GM18498 (cell line): ENCODE results near the gene ADAMTS17.
"Not testable (repeated sequence)": the region's sequence is repeated elsewhere in the genome, so short reads cannot be mapped to it uniquely, and the experiment has no call there.

ENCODE experiments used
- ATAC-seq: cut with Tn5 transposase; IDR thresholded peaks from one replicate; pipeline ENCODE4 v1.9.1; 2021; ENCODE audit warnings: mild to moderate bottlenecking, moderate library complexity; ENCODE audit not compliant: unreplicated experiment

Gene ADAMTS17

DNA sequence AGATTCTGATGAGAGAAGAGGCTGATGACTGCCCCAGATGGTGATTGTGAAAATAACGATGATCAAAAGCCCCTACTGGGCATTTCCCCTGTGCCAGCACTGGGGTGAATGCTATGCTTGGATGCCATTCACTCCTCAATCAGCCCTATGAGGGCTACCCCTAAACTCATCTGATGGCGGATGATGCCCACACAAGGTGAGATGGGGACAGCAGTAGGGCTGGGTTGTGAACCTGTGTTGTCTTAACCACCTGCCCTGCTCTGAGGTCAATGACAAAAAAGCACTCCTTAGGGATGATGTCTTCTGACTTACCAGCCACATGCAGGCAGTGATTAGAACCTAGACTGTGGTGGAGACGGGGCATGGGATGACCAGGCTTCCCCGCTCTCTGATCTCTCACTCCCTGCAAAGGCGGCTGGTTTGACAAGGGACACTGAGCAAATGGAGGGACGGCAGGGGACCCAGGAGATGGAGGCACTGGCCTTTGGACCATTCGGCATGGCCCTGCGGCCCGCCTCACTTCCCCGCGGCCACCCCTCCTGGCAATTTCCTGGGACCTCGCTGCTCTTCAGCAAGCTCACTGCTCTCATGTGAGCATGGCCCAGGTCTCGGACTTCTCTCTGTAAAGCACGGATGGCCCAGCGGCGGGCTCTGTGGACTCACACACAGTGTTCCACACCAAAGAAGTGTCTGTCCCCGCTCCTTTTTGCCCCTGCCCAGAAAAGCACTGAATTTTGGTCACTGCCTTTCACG, 357.1 kb downstream of the ADAMTS17 start:
- no peak for ATAC-seq

GRCh38 chr15:99983886-99984286, 357.9 kb downstream of the ADAMTS17 start:
- ATAC-seq = no peak

- no peak for ATAC-seq
These were observed 358.4 kb downstream of the ADAMTS17 start for GRCh38 chr15:99983171-99983885.

DNA sequence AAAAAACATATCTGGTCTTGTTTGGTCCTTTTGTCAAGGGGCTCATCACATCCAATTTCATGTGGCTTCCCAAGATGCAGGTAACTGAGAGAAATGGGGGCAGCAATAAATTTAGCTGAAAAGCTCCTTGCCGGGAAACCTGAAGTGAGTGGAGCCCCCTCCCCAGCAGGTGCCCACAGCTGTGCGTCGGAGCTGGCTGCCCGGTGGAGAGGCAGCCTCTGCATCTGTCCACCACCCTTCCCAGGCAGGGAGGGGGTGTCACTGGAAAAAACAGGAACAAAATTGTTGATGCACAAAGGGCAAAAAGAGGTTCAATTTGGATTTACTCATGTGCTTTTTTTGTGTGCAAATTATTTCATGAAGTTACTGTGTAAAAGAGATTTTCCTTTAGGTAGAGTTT, 359.1 kb downstream of the ADAMTS17 start:
- no peak for ATAC-seq

DNA sequence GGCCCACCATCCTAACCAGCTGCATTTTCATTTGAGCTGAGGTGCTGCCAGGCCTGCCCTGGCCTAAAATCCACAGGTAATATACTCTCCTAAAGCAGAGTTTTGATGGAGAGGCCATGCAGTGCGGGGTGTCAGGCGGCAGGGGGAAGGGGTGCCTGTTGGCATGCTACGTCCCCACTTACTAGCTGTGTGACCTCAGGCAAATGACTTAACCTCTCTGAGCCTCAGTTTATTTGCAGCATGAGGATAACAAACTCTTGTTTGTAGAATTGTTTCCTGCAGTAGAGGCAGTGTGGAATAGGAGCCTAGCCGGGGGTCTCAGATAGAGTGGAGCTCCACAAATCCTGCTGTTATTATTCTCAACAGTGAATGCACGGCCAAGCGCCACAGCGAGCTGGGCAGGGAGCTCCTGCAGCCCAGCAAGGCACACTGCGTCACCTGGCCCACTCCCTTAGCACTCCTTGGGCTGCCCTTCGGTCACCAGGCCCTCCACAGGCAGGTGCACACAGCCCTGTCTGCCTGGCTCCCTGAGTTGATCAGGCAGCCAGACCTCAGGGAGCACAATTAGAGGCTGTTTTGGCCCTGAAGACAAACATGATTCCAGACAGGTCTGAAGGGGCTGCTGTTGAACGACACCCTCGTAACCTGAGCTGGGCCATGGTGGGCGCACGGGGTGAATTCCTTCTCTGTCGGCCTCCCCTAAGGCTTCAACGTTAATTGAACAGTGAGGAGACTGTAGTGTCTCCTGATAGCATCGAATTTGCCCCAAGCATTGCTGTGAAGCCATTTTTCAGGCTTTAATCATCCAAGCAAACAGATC, 359.7 kb downstream of the ADAMTS17 start:
- no peak for ATAC-seq

DNA sequence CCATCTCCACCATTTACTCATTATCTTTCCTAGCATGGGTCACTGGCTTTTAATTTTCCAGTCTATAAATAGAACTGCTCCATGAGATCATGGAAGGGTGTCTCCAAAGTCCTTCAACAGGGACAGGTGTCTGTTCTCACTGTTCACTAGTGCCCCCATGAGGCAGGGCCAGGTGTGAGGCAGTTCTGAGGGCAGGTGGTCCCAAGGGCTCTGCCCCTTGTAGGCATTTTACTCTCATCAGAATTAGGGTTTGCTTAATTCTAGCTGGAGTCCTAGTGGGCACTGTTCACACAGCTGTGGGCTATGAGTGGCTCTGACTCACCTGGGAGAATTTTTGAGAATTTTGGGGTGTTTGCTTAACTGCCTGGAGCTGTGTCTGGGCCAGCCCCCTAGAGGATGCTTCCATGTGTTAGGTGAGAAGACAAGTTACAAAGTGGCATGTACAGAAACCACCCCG, 360.6 kb downstream of the ADAMTS17 start:
- ATAC-seq = no peak

- ATAC-seq = no peak
These were observed 361.0 kb downstream of the ADAMTS17 start for GRCh38 chr15:99980752-99981151.

- not testable (repeated sequence) for ATAC-seq
These were observed 361.9 kb downstream of the ADAMTS17 start for GRCh38 chr15:99979886-99980285.

GRCh38 chr15:99979371-99979770, 362.4 kb downstream of the ADAMTS17 start:
- no peak for ATAC-seq

DNA sequence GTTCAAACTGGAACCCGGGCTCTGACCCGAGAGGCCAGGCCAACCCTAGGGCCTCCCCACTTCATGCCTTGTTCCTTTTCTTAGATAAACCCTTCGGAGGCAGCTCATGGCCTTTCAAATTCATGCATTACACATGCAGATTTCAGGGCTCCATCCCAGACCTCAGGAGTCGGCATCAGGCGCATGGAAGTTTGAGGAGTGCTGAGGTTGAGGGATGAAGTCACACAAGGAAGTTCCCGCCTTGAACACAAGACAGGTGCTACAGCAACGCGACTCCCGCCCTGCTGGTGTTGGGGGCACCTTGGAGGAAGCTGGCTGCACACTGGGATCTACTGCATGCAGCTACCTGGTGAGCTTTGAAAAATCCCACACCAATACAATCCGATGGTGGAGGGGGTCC, 363.3 kb downstream of the ADAMTS17 start:
- no peak for ATAC-seq

DNA sequence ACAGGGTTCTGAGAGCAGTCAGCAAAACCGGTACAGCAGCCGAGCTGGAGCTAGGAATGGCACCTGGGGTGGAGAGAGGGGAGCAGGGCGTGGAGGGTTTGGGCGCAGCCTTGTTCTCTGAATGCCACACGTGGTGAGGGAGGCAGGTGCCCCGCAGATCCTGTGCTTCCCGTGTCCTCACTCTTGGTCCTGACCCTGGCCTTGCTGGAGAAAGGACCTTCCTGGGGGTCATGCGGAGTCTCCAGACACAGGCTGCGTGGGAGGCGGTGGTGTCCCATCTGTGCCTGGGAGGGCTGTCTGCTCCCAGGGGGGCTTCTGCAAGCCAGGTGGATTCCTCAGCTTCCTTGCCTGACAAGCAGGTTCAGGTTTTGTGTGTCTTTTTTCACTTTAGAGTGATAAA, 363.8 kb downstream of the ADAMTS17 start:
- no peak for ATAC-seq

DNA sequence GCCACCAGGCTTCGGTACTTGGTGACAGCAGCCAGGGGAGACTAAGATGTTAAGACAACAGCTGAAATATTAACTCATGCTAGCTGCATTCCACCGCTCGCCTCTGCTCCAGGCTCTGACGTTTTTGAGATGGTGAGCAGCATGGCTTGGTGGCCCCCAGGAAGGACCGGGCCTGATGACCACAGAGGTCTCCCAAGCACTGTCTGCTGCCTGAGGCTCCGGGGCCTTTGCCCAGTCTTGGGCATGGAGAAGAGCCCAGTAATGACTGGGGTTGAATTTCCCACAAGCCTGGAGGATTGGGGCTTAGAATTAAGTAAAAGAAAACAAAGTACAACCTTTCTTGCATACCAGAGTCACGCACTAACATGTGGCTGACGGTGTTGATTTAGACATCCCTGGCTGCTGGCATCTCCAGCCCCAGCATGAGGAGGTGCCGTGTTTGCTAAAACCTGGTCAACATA, 364.9 kb downstream of the ADAMTS17 start:
- ATAC-seq = no peak

DNA sequence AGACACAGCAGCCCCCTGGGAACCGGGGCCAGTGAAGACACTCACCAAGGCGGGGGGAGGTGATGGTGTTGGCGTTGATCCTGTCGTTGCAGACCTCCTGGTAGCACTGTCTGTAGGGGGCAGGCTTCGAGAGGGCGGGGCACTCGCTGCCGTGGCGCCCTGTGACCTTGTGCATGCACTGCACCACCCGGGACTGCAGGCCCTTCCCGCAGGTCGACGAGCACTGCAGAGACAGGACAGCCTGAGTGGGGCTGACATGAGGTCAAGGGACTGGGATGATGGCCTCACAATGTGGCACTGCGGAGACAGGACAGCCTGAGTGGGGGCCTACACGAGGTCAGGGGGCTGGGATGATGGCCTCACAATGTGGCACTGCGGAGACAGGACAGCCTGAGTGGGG, 365.8 kb downstream of the ADAMTS17 start:
- no peak for ATAC-seq

- no peak for ATAC-seq
These were observed 367.5 kb downstream of the ADAMTS17 start for GRCh38 chr15:99974246-99974645.

GRCh38 chr15:99973351-99973750, 368.4 kb downstream of the ADAMTS17 start:
- ATAC-seq = no peak

GRCh38 chr15:99970891-99971430, 370.8 kb downstream of the ADAMTS17 start:
- no peak for ATAC-seq

- no peak for ATAC-seq
These were observed 372.4 kb downstream of the ADAMTS17 start for GRCh38 chr15:99969261-99969920.

DNA sequence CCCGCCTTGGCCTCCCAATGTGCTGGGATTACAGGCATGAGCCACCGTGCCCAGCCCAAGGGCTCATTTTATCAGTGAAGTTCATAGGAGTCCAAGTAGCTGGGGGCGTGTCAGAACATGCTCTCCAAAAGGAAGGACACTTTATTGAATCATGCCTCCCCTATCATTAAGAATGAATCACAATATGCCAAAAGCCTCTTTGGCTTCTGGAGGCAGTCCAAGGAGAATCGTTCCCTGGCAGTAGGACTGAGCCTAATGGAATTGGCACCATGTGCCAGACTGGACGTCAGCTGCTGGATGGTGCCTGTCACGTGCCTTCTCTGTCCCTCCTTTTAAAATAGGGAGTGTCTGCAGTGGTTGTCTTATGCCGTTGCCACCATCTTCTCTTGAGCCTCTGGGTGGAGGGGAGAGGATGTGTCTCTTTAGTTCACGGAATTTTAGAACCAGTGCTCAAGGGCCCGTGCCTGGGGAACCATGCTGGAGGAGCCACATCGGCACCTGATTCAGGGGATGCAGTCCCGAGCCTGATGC, 373.9 kb downstream of the ADAMTS17 start:
- no peak for ATAC-seq

- ATAC-seq = no peak
These were observed 375.0 kb downstream of the ADAMTS17 start for GRCh38 chr15:99966815-99967214.

- no peak for ATAC-seq
These were observed 376.4 kb downstream of the ADAMTS17 start for GRCh38 chr15:99965376-99965775.
